Stimulated activated CD8-positive, alpha-beta memory T cell treated with anti-CD3 and anti-CD28 coated beads, Interleukin-15, amount 100 ng/mL, for 4 hours (primary cell): ENCODE measurements around the gene PPM1L.
"Not testable (repeated sequence)": the region's sequence is repeated elsewhere in the genome, so short reads cannot be mapped to it uniquely, and the experiment has no call there.

ENCODE experiments used
- DNase-seq, 2 donors: peaks; one replicate each; pipeline ENCODE4 v3.0.0-alpha.2; 2020; ENCODE audit warnings: low read depth in 2 of 2

The PPM1L gene

GRCh38 chr3:161034913-161035550, 279.0 kb downstream of the PPM1L start:
- not testable (repeated sequence) for DNase-seq

- DNase-seq, result no peak
These were observed 279.7 kb downstream of the PPM1L start for GRCh38 chr3:161035711-161036110.

GRCh38 chr3:161038725-161039124, 282.7 kb downstream of the PPM1L start:
- DNase-seq, result no peak

GRCh38 chr3:161042023-161042501, 286.0 kb downstream of the PPM1L start:
- no peak for DNase-seq

- DNase-seq, result no peak
These were observed 287.5 kb downstream of the PPM1L start for GRCh38 chr3:161043336-161044035.

GRCh38 chr3:161049683-161050248, 293.7 kb downstream of the PPM1L start:
- no peak for DNase-seq

GRCh38 chr3:161050935-161051334, 294.9 kb downstream of the PPM1L start:
- DNase-seq, result no peak

GRCh38 chr3:161051856-161052255, 295.8 kb downstream of the PPM1L start:
- DNase-seq, result no peak

- DNase-seq, result no peak
These were observed 299.0 kb downstream of the PPM1L start for GRCh38 chr3:161054860-161055604.

GRCh38 chr3:161064413-161064812, 308.4 kb downstream of the PPM1L start:
- no peak for DNase-seq

GRCh38 chr3:161066930-161067329, 310.9 kb downstream of the PPM1L start:
- DNase-seq, result no peak

GRCh38 chr3:161067335-161067734, 311.3 kb downstream of the PPM1L start:
- no peak for DNase-seq

GRCh38 chr3:161069511-161070251, 313.6 kb downstream of the PPM1L start:
- no peak for DNase-seq

- DNase-seq, result no peak
These were observed 314.4 kb downstream of the PPM1L start for GRCh38 chr3:161070252-161070930.

GRCh38 chr3:161070980-161071663, 315.1 kb downstream of the PPM1L start:
- no peak for DNase-seq

GRCh38 chr3:161072211-161072621, 316.2 kb downstream of the PPM1L start:
- no peak for DNase-seq

- DNase-seq, result no peak
These were observed 316.7 kb downstream of the PPM1L start for GRCh38 chr3:161072751-161073150.

- DNase-seq, result no peak
These were observed 317.1 kb downstream of the PPM1L start for GRCh38 chr3:161073181-161073580.

GRCh38 chr3:161081633-161082032, 325.6 kb downstream of the PPM1L start:
- no peak for DNase-seq

- no peak for DNase-seq
These were observed 326.0 kb downstream of the PPM1L start for GRCh38 chr3:161082063-161082462.
